Osteoblast (primary cell): ENCODE measurements around the gene TMA7. TPM values are rescaled to one million over a fixed set of nuclear protein-coding genes. Genes with fewer than 3 reads are reported as not detected.

Experiments used
- DNase-seq: peaks from one replicate; pipeline ENCODE4 v3.0.0; 2011; ENCODE audit warnings: low spot score, mixed read lengths; ENCODE audit not compliant: insufficient read length; ENCODE audit errors: missing footprints
- H2AFZ ChIP-seq: 2 replicates; pipeline ENCODE4 v1.6.0; 2011; ENCODE audit warnings: mild to moderate bottlenecking, low read length
- H3K27ac ChIP-seq: 2 replicates; pipeline ENCODE4 v1.5.1; 2011; ENCODE audit warnings: mild to moderate bottlenecking, low read depth, low read length, moderate library complexity
- H3K27me3 ChIP-seq: 2 replicates; pipeline ENCODE4 v1.6.0; 2012; ENCODE audit warnings: mild to moderate bottlenecking, control low read depth, inconsistent platforms, low read length, moderate library complexity; ENCODE audit not compliant: insufficient read depth
- H3K36me3 ChIP-seq: 2 replicates; pipeline ENCODE4 v1.5.1; 2011; ENCODE audit warnings: mild to moderate bottlenecking, low read length, control low read depth, moderate library complexity; ENCODE audit not compliant: insufficient read depth
- H3K4me1 ChIP-seq: 2 replicates; pipeline ENCODE4 v1.5.1; 2011; ENCODE audit warnings: mild to moderate bottlenecking, low read length, control low read depth, moderate library complexity; ENCODE audit not compliant: insufficient read depth
- H3K4me2 ChIP-seq: 2 replicates; pipeline ENCODE4 v1.6.0; 2011; ENCODE audit warnings: mild to moderate bottlenecking, low read length; ENCODE audit not compliant: insufficient read depth
- H3K4me3 ChIP-seq: fragments of 200-600 bp; sonication (generic); 3 replicates; pipeline ENCODE4 v1.5.1; 2012; ENCODE audit warnings: mild to moderate bottlenecking, low read length, inconsistent platforms; ENCODE audit not compliant: insufficient read depth
- H3K79me2 ChIP-seq: 2 replicates; pipeline ENCODE4 v1.6.0; 2012; ENCODE audit warnings: mild to moderate bottlenecking, low read length, control low read depth, inconsistent platforms; ENCODE audit not compliant: insufficient read depth
- H3K9me3 ChIP-seq: 2 replicates; pipeline ENCODE4 v1.5.1; 2011; ENCODE audit warnings: low read depth, low read length, control low read depth
- H4K20me1 ChIP-seq: 2 replicates; pipeline ENCODE4 v1.6.0; 2012; ENCODE audit warnings: mild to moderate bottlenecking, low read length, control low read depth; ENCODE audit not compliant: insufficient read depth
- CTCF ChIP-seq: IDR thresholded peaks from 2 replicates; pipeline ENCODE4 v1.5.1; 2011; ENCODE audit warnings: mild to moderate bottlenecking, low read depth, low read length, moderate library complexity; ENCODE audit errors: extremely low read depth
- total RNA-seq: library from RNA; depleted of rRNA; stranded (reverse); fragments of >200 nt; gene quantifications from 2 replicates; pipeline ENCODE4 v1.2.3, GENCODE V29; 2012

TMA7 gene
- total RNA-seq, 1 donor, result 128 TPM

- no peak overlapping the region for H3K4me2 ChIP-seq
- no peak for TF ChIP-seq CTCF
- H4K20me1 ChIP-seq, result no peaks in the 10 kb centered on the region
- H3K36me3 ChIP-seq, result no peaks in the 10 kb centered on the region
- peaks cover 11% of the 10 kb centered on the region for H3K4me1 ChIP-seq
- H3K27ac ChIP-seq, result no peak overlapping the region
- no peak overlapping the region for H3K4me3 ChIP-seq
- H2AFZ ChIP-seq, result no peak overlapping the region
- DNase-seq, result peak; percentile 46
- H3K9me3 ChIP-seq, result no peaks in the 10 kb centered on the region
- no peaks in the 10 kb centered on the region for H3K79me2 ChIP-seq
- peaks cover 32% of the 10 kb centered on the region for H3K27me3 ChIP-seq
Observed at GRCh38 chr3:48397767-48398681, 42.0 kb upstream of the TMA7 start.

GRCh38 chr3:48398701-48399386, 41.2 kb upstream of the TMA7 start:
- no peaks in the 10 kb centered on the region for H3K79me2 ChIP-seq
- H3K27me3 ChIP-seq, result peaks cover 28% of the 10 kb centered on the region
- no peaks in the 10 kb centered on the region for H3K36me3 ChIP-seq
- no peak overlapping the region for H3K4me2 ChIP-seq
- H4K20me1 ChIP-seq, result no peaks in the 10 kb centered on the region
- peaks cover 11% of the 10 kb centered on the region for H3K4me1 ChIP-seq
- peak; percentile 54 for DNase-seq
- no peaks in the 10 kb centered on the region for H3K9me3 ChIP-seq
- no peak overlapping the region for H3K4me3 ChIP-seq
- H2AFZ ChIP-seq, result no peak overlapping the region
- no peak for TF ChIP-seq CTCF
- H3K27ac ChIP-seq, result no peak overlapping the region

GRCh38 chr3:48399387-48400172, 40.5 kb upstream of the TMA7 start:
- DNase-seq, result no peak
- Histone ChIP-seq H2AFZ (no peak overlapping the region), H3K36me3 (no peaks in the 10 kb centered on the region), H3K9me3 (no peaks in the 10 kb centered on the region), H3K4me1 (peaks cover 11% of the 10 kb centered on the region), H4K20me1 (no peaks in the 10 kb centered on the region), H3K4me3 (no peak overlapping the region), H3K79me2 (no peaks in the 10 kb centered on the region), H3K27me3 (peaks cover 28% of the 10 kb centered on the region), H3K4me2 (no peak overlapping the region), H3K27ac (no peak overlapping the region)
- no peak for TF ChIP-seq CTCF
